ENCODE measurements around the gene BBX. TPM values are rescaled to one million over a fixed set of nuclear protein-coding genes. Genes with fewer than 3 reads are reported as not detected.

The BBX gene
- total RNA-seq, 1 donor from 2014 or later = 62.3 TPM

DNA sequence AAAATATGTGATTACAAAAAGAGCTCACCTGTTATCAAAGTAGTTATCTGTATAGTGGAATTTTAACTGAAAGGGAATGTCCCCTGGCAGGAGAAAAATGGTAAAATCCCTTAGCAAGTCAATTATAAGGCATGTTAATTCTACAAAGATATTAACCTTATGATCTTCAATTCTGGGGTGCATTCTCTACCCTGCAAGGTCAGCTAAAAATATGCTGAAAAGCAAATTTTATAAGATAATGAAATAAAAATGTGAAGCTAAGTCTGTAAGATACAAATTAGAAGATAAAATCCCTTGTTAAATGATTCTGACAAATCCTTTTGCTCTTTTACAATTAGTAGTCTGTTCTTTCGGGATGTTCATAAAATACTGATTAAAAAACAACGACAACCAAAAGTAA, 109.8 kb downstream of the BBX start:
- no peak for DNase-seq
- no peak for ATAC-seq
- H3K27me3 ChIP-seq = no peaks in the 10 kb centered on the region
- intact Hi-C loops (cut with DNase I) = no loop called here
- no peaks in the 10 kb centered on the region for H3K9me3 ChIP-seq
- H3K4me1 ChIP-seq = no peaks in the 10 kb centered on the region
- no peaks in the 10 kb centered on the region for H3K36me3 ChIP-seq
- no peak overlapping the region for H3K4me3 ChIP-seq
- no peak overlapping the region for H3K27ac ChIP-seq
- TF ChIP-seq, protein P1, sequence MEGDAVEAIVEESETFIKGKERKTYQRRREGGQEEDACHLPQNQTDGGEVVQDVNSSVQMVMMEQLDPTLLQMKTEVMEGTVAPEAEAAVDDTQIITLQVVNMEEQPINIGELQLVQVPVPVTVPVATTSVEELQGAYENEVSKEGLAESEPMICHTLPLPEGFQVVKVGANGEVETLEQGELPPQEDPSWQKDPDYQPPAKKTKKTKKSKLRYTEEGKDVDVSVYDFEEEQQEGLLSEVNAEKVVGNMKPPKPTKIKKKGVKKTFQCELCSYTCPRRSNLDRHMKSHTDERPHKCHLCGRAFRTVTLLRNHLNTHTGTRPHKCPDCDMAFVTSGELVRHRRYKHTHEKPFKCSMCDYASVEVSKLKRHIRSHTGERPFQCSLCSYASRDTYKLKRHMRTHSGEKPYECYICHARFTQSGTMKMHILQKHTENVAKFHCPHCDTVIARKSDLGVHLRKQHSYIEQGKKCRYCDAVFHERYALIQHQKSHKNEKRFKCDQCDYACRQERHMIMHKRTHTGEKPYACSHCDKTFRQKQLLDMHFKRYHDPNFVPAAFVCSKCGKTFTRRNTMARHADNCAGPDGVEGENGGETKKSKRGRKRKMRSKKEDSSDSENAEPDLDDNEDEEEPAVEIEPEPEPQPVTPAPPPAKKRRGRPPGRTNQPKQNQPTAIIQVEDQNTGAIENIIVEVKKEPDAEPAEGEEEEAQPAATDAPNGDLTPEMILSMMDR (IDR thresholded peaks at IDR 0.05) = no peak

DNA sequence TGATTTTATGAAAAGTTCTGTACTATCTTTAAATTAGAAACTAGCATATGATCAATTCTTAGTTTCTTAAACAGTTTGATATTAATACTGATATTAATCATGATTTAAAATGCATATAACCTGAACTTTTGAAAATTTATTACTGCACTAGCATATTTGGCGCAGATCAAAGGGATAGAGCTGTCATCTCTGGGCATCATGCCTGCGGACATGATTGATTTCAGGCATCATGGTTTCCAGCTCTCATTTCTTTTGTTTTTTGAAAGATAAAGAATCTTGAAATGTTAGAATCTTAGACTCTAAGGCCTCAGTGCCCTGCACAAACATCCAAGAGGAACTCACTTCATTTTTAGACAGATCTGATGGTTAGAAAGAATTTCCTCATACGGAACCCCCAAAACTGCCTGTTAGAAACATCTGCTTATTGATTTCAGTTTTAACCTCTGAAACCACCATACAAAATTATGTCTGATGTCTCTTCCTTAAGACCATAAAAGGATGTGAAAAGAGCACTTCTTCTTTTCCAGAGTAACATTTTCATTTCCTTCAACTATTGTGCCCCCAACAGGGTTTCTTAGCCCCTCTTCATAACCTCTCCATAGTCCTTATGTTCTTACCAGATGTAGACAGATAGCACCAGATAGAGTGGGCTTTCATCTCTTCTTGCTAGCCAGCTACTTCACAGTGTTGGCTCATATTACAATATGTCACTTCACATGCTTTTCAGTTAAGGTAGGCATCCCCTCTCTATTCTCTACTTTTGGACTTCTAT, 110.8 kb downstream of the BBX start:
- TF ChIP-seq, protein P1 (IDR thresholded peaks at IDR 0.05) = no peak
- Histone ChIP-seq H3K27me3 (no peaks in the 10 kb centered on the region), H3K4me3 (no peak overlapping the region), H3K9me3 (no peaks in the 10 kb centered on the region), H3K36me3 (no peaks in the 10 kb centered on the region), H3K27ac (no peak overlapping the region), H3K4me1 (no peaks in the 10 kb centered on the region)
- ATAC-seq = no peak
- DNase-seq = no peak
- intact Hi-C loops (cut with DNase I) = no loop called here

DNA sequence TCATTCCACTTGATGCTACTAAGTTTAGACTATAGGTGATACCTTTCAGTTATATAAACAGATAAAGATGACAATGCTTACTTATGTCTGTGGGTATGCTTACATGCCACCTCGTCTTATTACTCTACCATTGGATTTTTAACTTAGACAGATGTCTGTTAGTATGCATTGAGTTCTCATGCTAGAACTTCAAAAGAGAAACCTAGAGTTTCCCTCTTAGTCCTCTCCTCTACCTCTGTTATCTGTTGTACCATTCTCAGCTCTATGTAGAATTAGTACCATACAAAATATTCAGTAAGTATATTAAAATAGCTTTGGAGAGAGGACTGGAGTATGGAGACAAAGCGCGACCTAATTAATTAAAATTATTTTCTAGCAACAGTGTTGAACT, 111.3 kb downstream of the BBX start:
- Histone ChIP-seq H3K4me3 (no peak overlapping the region), H3K9me3 (no peaks in the 10 kb centered on the region), H3K36me3 (no peaks in the 10 kb centered on the region), H3K27me3 (no peaks in the 10 kb centered on the region), H3K4me1 (no peaks in the 10 kb centered on the region), H3K27ac (no peak overlapping the region)
- intact Hi-C loops (cut with DNase I) = no loop called here
- no peak for ATAC-seq
- TF ChIP-seq, protein P1 (IDR thresholded peaks at IDR 0.05) = no peak
- no peak for DNase-seq

DNA sequence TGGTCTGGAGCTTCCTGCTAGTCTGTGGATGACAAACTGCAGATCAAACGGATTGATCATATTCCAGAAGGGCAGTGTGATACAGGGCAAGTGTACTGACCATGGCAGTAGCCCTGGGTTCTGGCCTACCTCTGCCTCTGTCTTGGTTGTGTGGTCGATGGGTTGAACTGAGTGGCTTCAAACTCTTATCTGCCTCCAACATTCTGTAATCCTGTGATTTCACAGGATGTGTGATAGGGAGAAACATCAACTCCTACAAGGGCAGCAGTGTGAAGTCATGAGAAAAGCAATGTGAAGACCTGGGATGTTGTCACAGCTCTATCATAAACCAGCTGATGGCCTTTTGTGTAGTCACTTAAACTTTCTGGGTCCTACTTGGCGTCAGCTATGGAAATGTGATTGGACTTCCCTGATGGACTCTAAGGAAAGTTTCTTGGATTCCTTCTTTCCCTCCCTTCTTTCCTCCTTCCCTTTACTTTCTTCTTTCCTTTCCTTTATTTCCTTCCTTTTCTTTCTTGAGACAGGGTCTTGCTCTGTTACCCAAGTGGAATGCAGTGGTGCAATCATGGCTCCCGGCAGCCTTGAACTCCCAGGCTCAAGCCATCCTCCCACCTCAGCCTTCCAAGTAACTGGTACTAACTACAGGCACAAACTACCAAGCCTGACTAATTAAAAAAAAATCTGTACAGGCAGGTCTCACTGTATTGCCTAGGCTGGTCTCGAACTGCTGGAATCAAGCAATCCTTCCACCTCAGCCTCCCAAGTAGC, 114.8 kb downstream of the BBX start:
- no peaks in the 10 kb centered on the region for H3K9me3 ChIP-seq
- TF ChIP-seq, protein P1 (IDR thresholded peaks at IDR 0.05) = no peak
- H3K27ac ChIP-seq = no peak overlapping the region
- no peak overlapping the region for H3K4me3 ChIP-seq
- no peak for ATAC-seq
- no peaks in the 10 kb centered on the region for H3K4me1 ChIP-seq
- H3K36me3 ChIP-seq = no peaks in the 10 kb centered on the region
- no peak for DNase-seq
- H3K27me3 ChIP-seq = no peaks in the 10 kb centered on the region
- intact Hi-C loops (cut with DNase I) = no loop called here

DNA sequence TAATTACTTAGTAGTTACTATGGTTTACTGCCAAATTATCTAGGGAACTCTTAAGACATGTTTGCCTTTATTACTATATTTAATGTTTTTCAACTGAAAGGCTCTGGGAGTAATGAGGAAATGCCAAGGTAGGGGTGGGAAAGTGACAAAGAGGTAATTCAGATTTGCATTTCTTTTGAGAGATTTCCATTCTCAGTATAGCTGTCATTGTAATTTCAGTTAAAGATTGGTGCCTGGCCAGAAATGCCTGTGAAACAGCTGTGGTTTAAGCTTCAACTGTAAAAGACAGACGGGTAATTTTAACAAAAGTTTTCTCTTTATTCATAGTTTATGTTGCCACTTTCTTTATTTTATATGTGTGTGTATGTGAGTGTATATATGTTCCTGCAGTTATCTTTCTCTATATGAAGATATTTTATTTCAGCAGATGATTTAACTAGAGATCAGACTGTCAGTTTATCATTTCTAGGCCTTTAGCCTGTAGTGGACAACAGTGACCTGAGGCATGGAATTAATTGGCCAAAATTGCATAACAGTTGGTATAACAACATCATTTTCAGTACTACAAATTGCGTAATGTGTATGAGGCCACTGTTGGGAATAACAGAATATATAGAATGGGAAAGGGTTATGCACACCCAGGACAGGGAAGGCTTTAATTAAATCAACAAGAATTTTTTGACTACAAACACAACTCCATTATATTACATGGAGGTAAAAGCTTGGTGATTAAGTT, 119.0 kb downstream of the BBX start:
- TF ChIP-seq, protein P1 (IDR thresholded peaks at IDR 0.05) = no peak
- H3K27me3 ChIP-seq = no peaks in the 10 kb centered on the region
- no peak overlapping the region for H3K4me3 ChIP-seq
- H3K9me3 ChIP-seq = no peaks in the 10 kb centered on the region
- ATAC-seq (no peak), DNase-seq (no peak)
- H3K27ac ChIP-seq = no peak overlapping the region
- H3K4me1 ChIP-seq = no peaks in the 10 kb centered on the region
- intact Hi-C loops (cut with DNase I) = no loop called here
- no peaks in the 10 kb centered on the region for H3K36me3 ChIP-seq
